DOHH2 (cell line): ENCODE measurements around the gene NBPF1.
"Not testable (repeated sequence)": the region's sequence is repeated elsewhere in the genome, so short reads cannot be mapped to it uniquely, and the experiment has no call there.

Experiments
- CTCF ChIP-seq: fragments of 200-600 bp; sonication (generic); IDR thresholded peaks from one replicate; pipeline ENCODE4 v1.5.1; 2014; ENCODE audit warnings: antibody characterized with exemption, mild to moderate bottlenecking, low read depth, low read length; ENCODE audit not compliant: poor library complexity, severe bottlenecking
- EZH2phosphoT487 ChIP-seq: fragments of 200-600 bp; sonication (generic); IDR thresholded peaks from 2 replicates; pipeline ENCODE4 v1.6.1; 2017; ENCODE audit warnings: borderline replicate concordance, mild to moderate bottlenecking, antibody characterized with exemption, low read length, moderate library complexity, mixed read lengths

- not testable (repeated sequence) for TF ChIP-seq EZH2phosphoT487, CTCF
Measured at GRCh38 chr1:16553244-16553643, 60.1 kb downstream of the NBPF1 start.
